ENCODE data around the gene KCNMA1. TPM values are rescaled to one million over a fixed set of nuclear protein-coding genes. Genes with fewer than 3 reads are reported as not detected.

The KCNMA1 gene
- total and polyA plus RNA-seq, 2 donors from 2014 or later = 4.2 to 8.9 TPM

GRCh38 chr10:77586719-77587415 is 50.7 kb downstream of the KCNMA1 start:
- FAIRE-seq = no peak

DNA sequence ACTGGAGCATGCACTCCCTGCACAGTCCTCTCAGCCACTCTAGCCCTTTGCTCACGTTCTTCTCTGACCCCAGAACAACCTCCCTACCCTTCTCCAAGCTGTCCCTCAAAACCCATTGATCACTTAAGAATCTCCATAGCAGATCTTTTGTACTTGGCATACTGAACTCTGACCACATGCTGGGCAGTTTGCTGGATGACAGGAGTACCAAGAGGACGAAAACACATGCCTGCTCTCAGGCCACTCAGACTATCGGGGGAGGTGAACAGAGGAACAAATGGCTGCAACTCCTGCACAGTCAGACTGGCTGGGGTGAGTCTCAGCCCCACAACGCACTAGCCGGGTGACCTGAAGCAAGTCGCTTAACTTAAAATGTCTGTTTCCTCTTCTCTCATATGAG is 52.7 kb downstream of the KCNMA1 start:
- Histone ChIP-seq H3K4me1 (ENCODE audit: control insufficient read depth in 2 of 3, insufficient read depth in 2 of 3, low read depth in 1 of 3, low read length in 3 of 3) (no peaks in the 10 kb centered on the region), H3K36me3 (ENCODE audit: control insufficient read depth in 2 of 3, insufficient read depth in 3 of 3, low read length in 3 of 3) (no peaks in the 10 kb centered on the region), H3K27ac (ENCODE audit: low read depth in 2 of 2, low read length in 2 of 2) (no peak overlapping the region), H3K4me3 (ENCODE audit: low read length in 3 of 3) (no peak overlapping the region), H3K9me3 (ENCODE audit: control insufficient read depth in 2 of 3, insufficient read depth in 1 of 3, low read length in 3 of 3) (no peaks in the 10 kb centered on the region), H3K27me3 (ENCODE audit: control insufficient read depth, insufficient read depth, low read length) (no peaks in the 10 kb centered on the region), H3K9ac (ENCODE audit: low read length in 3 of 3) (no peak overlapping the region)
- no peak for DNase-seq
- no peak for TF ChIP-seq CTCF (IDR thresholded peaks at IDR 0.05; ENCODE audit: borderline replicate concordance, extremely low read depth, insufficient read depth)
- no peak for FAIRE-seq
- intact Hi-C loops (cut with DNase I) = no loop called here

More at GRCh38 chr10:77586719-77587415, 50.7 kb downstream of the KCNMA1 start:
- H3K36me3 ChIP-seq (ENCODE audit: control insufficient read depth in 2 of 3, insufficient read depth in 3 of 3, low read length in 3 of 3) = no peaks in the 10 kb centered on the region
- no peaks in the 10 kb centered on the region for H3K9me3 ChIP-seq (ENCODE audit: control insufficient read depth in 2 of 3, insufficient read depth in 1 of 3, low read length in 3 of 3)
- no peak overlapping the region for H3K9ac ChIP-seq (ENCODE audit: low read length in 3 of 3)
- no peaks in the 10 kb centered on the region for H3K4me1 ChIP-seq (ENCODE audit: control insufficient read depth in 2 of 3, insufficient read depth in 2 of 3, low read depth in 1 of 3, low read length in 3 of 3)
- H3K4me3 ChIP-seq (ENCODE audit: low read length in 3 of 3) = no peak overlapping the region
- TF ChIP-seq CTCF (IDR thresholded peaks at IDR 0.05; ENCODE audit: borderline replicate concordance, extremely low read depth, insufficient read depth) = no peak
- DNase-seq = peak in 2 of 5 donors; percentile 24 to 41
- intact Hi-C loops (cut with DNase I) = no loop called here
- no peaks in the 10 kb centered on the region for H3K27me3 ChIP-seq (ENCODE audit: control insufficient read depth, insufficient read depth, low read length)
- no peak overlapping the region for H3K27ac ChIP-seq (ENCODE audit: low read depth in 2 of 2, low read length in 2 of 2)

GRCh38 chr10:77583527-77583926 is 54.1 kb downstream of the KCNMA1 start:
- Histone ChIP-seq H3K27me3 (ENCODE audit: control insufficient read depth, insufficient read depth, low read length) (no peaks in the 10 kb centered on the region), H3K9ac (ENCODE audit: low read length in 3 of 3) (no peak overlapping the region), H3K9me3 (ENCODE audit: control insufficient read depth in 2 of 3, insufficient read depth in 1 of 3, low read length in 3 of 3) (no peaks in the 10 kb centered on the region), H3K36me3 (ENCODE audit: control insufficient read depth in 2 of 3, insufficient read depth in 3 of 3, low read length in 3 of 3) (no peaks in the 10 kb centered on the region), H3K4me1 (ENCODE audit: control insufficient read depth in 2 of 3, insufficient read depth in 2 of 3, low read depth in 1 of 3, low read length in 3 of 3) (no peaks in the 10 kb centered on the region), H3K4me3 (ENCODE audit: low read length in 3 of 3) (no peak overlapping the region), H3K27ac (ENCODE audit: low read depth in 2 of 2, low read length in 2 of 2) (no peak overlapping the region)
- TF ChIP-seq CTCF (IDR thresholded peaks at IDR 0.05; ENCODE audit: borderline replicate concordance, extremely low read depth, insufficient read depth) = no peak
- DNase-seq = no peak
- no peak for FAIRE-seq
- intact Hi-C loops (cut with DNase I) = no loop called here

Data from kidney (tissue), 14 donors.